Endothelial cell (in vitro differentiated cells): ENCODE measurements around the gene TENM4. TPM values are rescaled to one million over a fixed set of nuclear protein-coding genes. Genes with fewer than 3 reads are reported as not detected.

ENCODE experiments used
- DNase-seq: peaks from one replicate; pipeline ENCODE4 v3.0.0; 2021; ENCODE audit warnings: low spot score
- H3K27ac Mint-ChIP-seq: one replicate; pipeline ENCODE4 v1.8.0; 2021; ENCODE audit warnings: mixed read lengths, inconsistent platforms; ENCODE audit not compliant: unreplicated experiment
- H3K27me3 Mint-ChIP-seq: one replicate; pipeline ENCODE4 v1.8.0; 2021; ENCODE audit warnings: mild to moderate bottlenecking, moderate library complexity, mixed read lengths, inconsistent platforms; ENCODE audit not compliant: unreplicated experiment
- H3K36me3 Mint-ChIP-seq: one replicate; pipeline ENCODE4 v1.8.0; 2021; ENCODE audit warnings: mild to moderate bottlenecking, low read depth, mixed read lengths, inconsistent platforms; ENCODE audit not compliant: unreplicated experiment
- H3K4me1 Mint-ChIP-seq: one replicate; pipeline ENCODE4 v1.8.0; 2021; ENCODE audit warnings: mild to moderate bottlenecking, mixed read lengths, inconsistent platforms; ENCODE audit not compliant: unreplicated experiment
- H3K4me3 Mint-ChIP-seq: one replicate; pipeline ENCODE4 v1.8.0; 2021; ENCODE audit warnings: mild to moderate bottlenecking, mixed read lengths, inconsistent platforms; ENCODE audit not compliant: unreplicated experiment
- H3K9me3 Mint-ChIP-seq: one replicate; pipeline ENCODE4 v1.8.0; 2021; ENCODE audit warnings: mixed read lengths, inconsistent platforms; ENCODE audit not compliant: unreplicated experiment
- total RNA-seq: library from RNA; stranded (reverse); fragmentation: NEBNext Ultra II Directional; extraction: Animal tissue kit (Norgen Biotek cat#: 25700); gene quantifications from one replicate; pipeline ENCODE4 v1.2.1, GENCODE V29; 2021; ENCODE audit not compliant: unreplicated experiment
- TF ChIP-seq, protein P1 (sequence below): fragments of 200-600 bp; sonication (generic); IDR thresholded peaks from one replicate; pipeline ENCODE4 v1.5.0; 2021; ENCODE audit warnings: antibody characterized with exemption; ENCODE audit not compliant: unreplicated experiment

The TENM4 gene
- total RNA-seq, 1 donor from 2014 or later = 1.8 TPM

GRCh38 chr11:79266396-79266795 lies 174.4 kb downstream of the TENM4 start:
- Mint-ChIP-seq H3K36me3 (no peaks in the 10 kb centered on the region), H3K27me3 (peaks cover 4% of the 10 kb centered on the region), H3K27ac (no peak overlapping the region), H3K4me3 (no peak overlapping the region), H3K9me3 (no peaks in the 10 kb centered on the region), H3K4me1 (no peaks in the 10 kb centered on the region)
- no peak for DNase-seq
- TF ChIP-seq, protein P1, sequence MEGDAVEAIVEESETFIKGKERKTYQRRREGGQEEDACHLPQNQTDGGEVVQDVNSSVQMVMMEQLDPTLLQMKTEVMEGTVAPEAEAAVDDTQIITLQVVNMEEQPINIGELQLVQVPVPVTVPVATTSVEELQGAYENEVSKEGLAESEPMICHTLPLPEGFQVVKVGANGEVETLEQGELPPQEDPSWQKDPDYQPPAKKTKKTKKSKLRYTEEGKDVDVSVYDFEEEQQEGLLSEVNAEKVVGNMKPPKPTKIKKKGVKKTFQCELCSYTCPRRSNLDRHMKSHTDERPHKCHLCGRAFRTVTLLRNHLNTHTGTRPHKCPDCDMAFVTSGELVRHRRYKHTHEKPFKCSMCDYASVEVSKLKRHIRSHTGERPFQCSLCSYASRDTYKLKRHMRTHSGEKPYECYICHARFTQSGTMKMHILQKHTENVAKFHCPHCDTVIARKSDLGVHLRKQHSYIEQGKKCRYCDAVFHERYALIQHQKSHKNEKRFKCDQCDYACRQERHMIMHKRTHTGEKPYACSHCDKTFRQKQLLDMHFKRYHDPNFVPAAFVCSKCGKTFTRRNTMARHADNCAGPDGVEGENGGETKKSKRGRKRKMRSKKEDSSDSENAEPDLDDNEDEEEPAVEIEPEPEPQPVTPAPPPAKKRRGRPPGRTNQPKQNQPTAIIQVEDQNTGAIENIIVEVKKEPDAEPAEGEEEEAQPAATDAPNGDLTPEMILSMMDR = no peak

DNA sequence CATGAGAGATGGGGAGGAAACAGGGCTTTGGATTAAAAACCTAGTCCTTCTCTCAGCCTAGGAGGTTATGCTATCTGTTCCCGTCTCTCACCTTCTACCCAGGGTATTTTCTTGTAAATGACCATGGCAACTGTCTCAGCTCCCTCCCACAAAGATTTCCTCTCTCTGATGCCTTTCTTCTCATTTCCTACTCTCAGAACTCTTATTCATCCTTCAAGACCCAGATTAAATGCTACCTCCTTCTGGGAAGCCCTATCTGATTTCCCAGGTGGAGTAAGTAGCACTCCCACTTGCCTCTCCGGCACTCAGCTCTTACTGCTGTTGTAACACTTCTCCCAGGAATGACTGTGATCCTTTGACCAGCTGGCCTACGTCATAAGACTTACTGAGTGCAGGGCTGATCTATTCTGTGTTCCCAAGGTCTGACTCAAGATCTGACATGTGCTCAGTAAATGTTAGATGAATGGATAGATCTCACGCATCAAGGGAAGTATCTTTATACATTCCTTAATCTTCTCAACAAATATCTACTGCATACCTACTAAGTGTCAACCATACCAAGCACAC lies 175.0 kb downstream of the TENM4 start:
- DNase-seq = no peak
- H3K4me1 Mint-ChIP-seq = no peaks in the 10 kb centered on the region
- TF ChIP-seq, protein P1 = no peak
- no peaks in the 10 kb centered on the region for H3K9me3 Mint-ChIP-seq
- no peak overlapping the region for H3K27ac Mint-ChIP-seq
- no peak overlapping the region for H3K4me3 Mint-ChIP-seq
- H3K27me3 Mint-ChIP-seq = peaks cover 4% of the 10 kb centered on the region
- H3K36me3 Mint-ChIP-seq = no peaks in the 10 kb centered on the region

DNA sequence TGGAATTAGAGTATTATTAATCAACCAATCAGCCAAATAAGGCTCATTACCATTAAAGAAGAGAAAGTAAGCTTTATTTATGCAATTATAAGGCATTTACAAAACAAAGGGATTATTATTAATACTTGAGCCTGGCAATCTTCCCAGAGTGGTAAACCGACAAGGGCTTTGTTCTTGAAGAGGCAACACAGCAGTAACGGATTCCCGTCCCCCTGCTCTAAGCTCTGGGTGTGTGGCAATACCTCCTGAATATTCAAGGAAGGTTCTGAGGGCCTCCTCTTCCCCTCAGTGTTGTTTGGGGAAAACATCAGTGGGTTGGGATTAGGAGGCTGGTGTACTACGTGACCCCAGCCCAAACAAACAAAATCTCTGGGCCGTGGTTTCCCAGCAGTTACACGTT lies 176.5 kb downstream of the TENM4 start:
- no peak overlapping the region for H3K4me3 Mint-ChIP-seq
- DNase-seq = no peak
- no peaks in the 10 kb centered on the region for H3K9me3 Mint-ChIP-seq
- peaks cover 3% of the 10 kb centered on the region for H3K27me3 Mint-ChIP-seq
- TF ChIP-seq, protein P1 = no peak
- H3K4me1 Mint-ChIP-seq = no peaks in the 10 kb centered on the region
- no peak overlapping the region for H3K27ac Mint-ChIP-seq
- H3K36me3 Mint-ChIP-seq = no peaks in the 10 kb centered on the region

GRCh38 chr11:79263001-79263400 lies 177.8 kb downstream of the TENM4 start:
- Mint-ChIP-seq H3K36me3 (no peaks in the 10 kb centered on the region), H3K27ac (no peak overlapping the region), H3K4me1 (no peaks in the 10 kb centered on the region), H3K27me3 (peaks cover 3% of the 10 kb centered on the region), H3K9me3 (no peaks in the 10 kb centered on the region), H3K4me3 (no peak overlapping the region)
- DNase-seq = no peak
- TF ChIP-seq, protein P1 = no peak

DNA sequence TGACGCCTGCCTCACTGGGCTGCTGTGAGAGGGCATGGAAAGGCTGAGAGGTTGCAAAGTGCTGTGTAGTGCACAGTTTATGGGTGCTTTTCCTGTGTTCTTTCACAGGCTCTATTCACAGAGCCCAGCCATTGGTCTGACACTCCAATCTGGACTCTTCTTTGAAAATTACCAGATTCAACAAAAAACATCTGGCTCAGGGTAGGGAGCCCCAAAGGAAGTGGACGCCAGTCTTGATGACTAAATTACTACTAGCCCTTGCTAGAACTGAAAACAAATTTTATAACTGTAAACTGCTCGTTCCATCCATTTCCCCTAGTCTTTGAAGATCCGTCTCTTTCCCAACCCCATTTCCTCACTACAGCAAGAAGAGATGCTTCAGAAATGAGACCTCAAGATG lies 178.6 kb downstream of the TENM4 start:
- no peak for DNase-seq
- TF ChIP-seq, protein P1 = no peak
- peaks cover 3% of the 10 kb centered on the region for H3K27me3 Mint-ChIP-seq
- H3K4me3 Mint-ChIP-seq = no peak overlapping the region
- no peaks in the 10 kb centered on the region for H3K36me3 Mint-ChIP-seq
- no peaks in the 10 kb centered on the region for H3K4me1 Mint-ChIP-seq
- H3K27ac Mint-ChIP-seq = no peak overlapping the region
- no peaks in the 10 kb centered on the region for H3K9me3 Mint-ChIP-seq
